ENCODE measurements around the gene UBAP2.

Gene UBAP2

DNA sequence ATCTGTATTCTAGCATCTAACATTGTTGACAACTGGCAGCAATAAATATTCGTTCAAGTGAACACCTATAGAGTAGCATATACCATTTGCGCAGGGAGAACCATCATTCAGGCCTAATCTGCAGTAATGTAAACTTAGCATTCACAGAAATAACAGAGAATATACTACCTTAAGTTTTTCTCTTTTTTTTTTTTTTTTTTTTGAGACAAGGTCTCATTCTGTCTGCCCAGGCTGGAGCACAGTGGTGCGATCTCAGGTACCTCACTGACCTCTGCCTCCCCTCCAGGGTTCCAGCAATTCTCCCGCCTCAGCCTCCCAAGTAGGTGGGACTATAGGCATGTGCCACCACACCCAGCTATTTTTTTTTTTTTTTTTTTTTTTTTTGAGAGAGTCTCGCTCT is 12.1 kb downstream of the UBAP2 start:
- H3F3A ChIP-seq (ENCODE audit: control insufficient read depth, insufficient read depth): no peaks in the 10 kb centered on the region; the same call in 1 of the 2 replicates
- H3K4me1 ChIP-seq (ENCODE audit: control insufficient read depth, low read length): no peaks in the 10 kb centered on the region
- peaks cover 16% of the 10 kb centered on the region for H4K20me1 ChIP-seq (ENCODE audit: control insufficient read depth, insufficient read depth, low read depth, low read length)
- H3K79me2 ChIP-seq (ENCODE audit: control insufficient read depth, low read length): peaks cover 96% of the 10 kb centered on the region
- peaks cover 41% of the 10 kb centered on the region for H3K36me3 ChIP-seq (ENCODE audit: control insufficient read depth, low read length)
- H3K9me2 ChIP-seq (replicated peaks; ENCODE audit: control insufficient read depth, low read length): no peaks in the 10 kb centered on the region
- no peak overlapping the region for H3K4me2 ChIP-seq (ENCODE audit: low read length)
- no peaks in the 10 kb centered on the region for H3K27me3 ChIP-seq (ENCODE audit: control insufficient read depth, low read length)
- no peak overlapping the region for H3K4me3 ChIP-seq (ENCODE audit: low read length)
- no peaks in the 10 kb centered on the region for H3K9me3 ChIP-seq (ENCODE audit: control insufficient read depth, insufficient read depth, low read length)
- TF ChIP-seq, protein P1, sequence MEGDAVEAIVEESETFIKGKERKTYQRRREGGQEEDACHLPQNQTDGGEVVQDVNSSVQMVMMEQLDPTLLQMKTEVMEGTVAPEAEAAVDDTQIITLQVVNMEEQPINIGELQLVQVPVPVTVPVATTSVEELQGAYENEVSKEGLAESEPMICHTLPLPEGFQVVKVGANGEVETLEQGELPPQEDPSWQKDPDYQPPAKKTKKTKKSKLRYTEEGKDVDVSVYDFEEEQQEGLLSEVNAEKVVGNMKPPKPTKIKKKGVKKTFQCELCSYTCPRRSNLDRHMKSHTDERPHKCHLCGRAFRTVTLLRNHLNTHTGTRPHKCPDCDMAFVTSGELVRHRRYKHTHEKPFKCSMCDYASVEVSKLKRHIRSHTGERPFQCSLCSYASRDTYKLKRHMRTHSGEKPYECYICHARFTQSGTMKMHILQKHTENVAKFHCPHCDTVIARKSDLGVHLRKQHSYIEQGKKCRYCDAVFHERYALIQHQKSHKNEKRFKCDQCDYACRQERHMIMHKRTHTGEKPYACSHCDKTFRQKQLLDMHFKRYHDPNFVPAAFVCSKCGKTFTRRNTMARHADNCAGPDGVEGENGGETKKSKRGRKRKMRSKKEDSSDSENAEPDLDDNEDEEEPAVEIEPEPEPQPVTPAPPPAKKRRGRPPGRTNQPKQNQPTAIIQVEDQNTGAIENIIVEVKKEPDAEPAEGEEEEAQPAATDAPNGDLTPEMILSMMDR (IDR thresholded peaks at IDR 0.05; ENCODE audit: low read depth, low read length, poor library complexity, severe bottlenecking): no peak
- no peak for TF ChIP-seq EZH2phosphoT487 (IDR thresholded peaks at IDR 0.05; ENCODE audit: borderline replicate concordance, low read length)
- H3K27ac ChIP-seq (ENCODE audit: low read depth, low read length): no peak overlapping the region

DNA sequence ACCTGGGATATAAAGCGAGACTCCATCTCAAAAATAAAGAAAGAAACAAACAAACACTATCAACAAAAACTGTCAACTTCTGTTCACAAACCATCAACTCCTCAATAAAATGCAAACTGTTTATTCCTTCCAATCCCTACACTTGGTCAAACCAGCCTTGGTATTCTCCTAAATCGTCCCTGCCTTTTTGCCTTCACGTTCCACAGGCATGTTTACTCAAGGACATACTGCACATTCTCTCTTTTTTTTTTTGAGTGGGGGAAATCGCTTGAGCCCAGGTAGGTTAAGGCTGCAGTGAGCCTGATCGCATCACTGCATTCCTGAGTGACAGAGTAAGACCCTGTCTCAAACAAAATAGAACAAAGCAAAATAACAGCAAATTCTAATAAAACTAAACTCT is 13.0 kb downstream of the UBAP2 start:
- H4K20me1 ChIP-seq (ENCODE audit: control insufficient read depth, insufficient read depth, low read depth, low read length): peaks cover 13% of the 10 kb centered on the region

DNA sequence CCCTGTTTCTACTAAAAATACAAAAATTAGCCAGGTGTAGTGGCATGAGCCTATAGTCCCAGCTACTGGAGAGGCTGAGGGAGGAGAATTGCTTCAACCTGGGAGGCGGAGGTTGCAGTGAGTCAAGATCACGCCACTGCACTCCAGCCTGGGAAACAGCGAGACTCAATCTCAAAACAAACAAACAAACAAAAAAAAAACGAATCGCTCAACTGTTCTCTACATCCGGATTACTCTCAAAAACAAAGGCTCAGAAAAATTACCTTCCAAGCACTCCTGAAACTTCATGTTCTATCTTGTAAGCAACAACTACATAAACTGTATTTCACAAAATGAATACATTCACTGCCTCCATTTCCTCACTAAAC is 14.0 kb downstream of the UBAP2 start:
- Histone ChIP-seq H3K9me2 (replicated peaks; ENCODE audit: control insufficient read depth, low read length) (no peaks in the 10 kb centered on the region), H3F3A (ENCODE audit: control insufficient read depth, insufficient read depth) (no peaks in the 10 kb centered on the region; the same call in 1 of the 2 replicates), H3K4me3 (ENCODE audit: low read length) (no peak overlapping the region), H3K4me1 (ENCODE audit: control insufficient read depth, low read length) (no peaks in the 10 kb centered on the region), H4K20me1 (ENCODE audit: control insufficient read depth, insufficient read depth, low read depth, low read length) (peaks cover 12% of the 10 kb centered on the region), H3K79me2 (ENCODE audit: control insufficient read depth, low read length) (peaks cover 96% of the 10 kb centered on the region), H3K27me3 (ENCODE audit: control insufficient read depth, low read length) (no peaks in the 10 kb centered on the region), H3K9me3 (ENCODE audit: control insufficient read depth, insufficient read depth, low read length) (no peaks in the 10 kb centered on the region), H3K4me2 (ENCODE audit: low read length) (no peak overlapping the region), H3K27ac (ENCODE audit: low read depth, low read length) (no peak overlapping the region), H3K36me3 (ENCODE audit: control insufficient read depth, low read length) (peaks cover 39% of the 10 kb centered on the region)
- TF ChIP-seq EZH2phosphoT487 (IDR thresholded peaks at IDR 0.05; ENCODE audit: borderline replicate concordance, low read length): no peak
- TF ChIP-seq, protein P1 (IDR thresholded peaks at IDR 0.05; ENCODE audit: low read depth, low read length, poor library complexity, severe bottlenecking): no peak

More for the DNA sequence above, 13.0 kb downstream of the UBAP2 start:
- H3K4me3 ChIP-seq (ENCODE audit: low read length): no peak overlapping the region
- no peaks in the 10 kb centered on the region for H3K27me3 ChIP-seq (ENCODE audit: control insufficient read depth, low read length)
- H3K4me1 ChIP-seq (ENCODE audit: control insufficient read depth, low read length): no peaks in the 10 kb centered on the region
- H3K9me3 ChIP-seq (ENCODE audit: control insufficient read depth, insufficient read depth, low read length): no peaks in the 10 kb centered on the region
- H3K79me2 ChIP-seq (ENCODE audit: control insufficient read depth, low read length): peaks cover 96% of the 10 kb centered on the region
- no peaks in the 10 kb centered on the region for H3K9me2 ChIP-seq (replicated peaks; ENCODE audit: control insufficient read depth, low read length)
- TF ChIP-seq, protein P1 (IDR thresholded peaks at IDR 0.05; ENCODE audit: low read depth, low read length, poor library complexity, severe bottlenecking): no peak
- no peak for TF ChIP-seq EZH2phosphoT487 (IDR thresholded peaks at IDR 0.05; ENCODE audit: borderline replicate concordance, low read length)
- no peak overlapping the region for H3K4me2 ChIP-seq (ENCODE audit: low read length)
- H3F3A ChIP-seq (ENCODE audit: control insufficient read depth, insufficient read depth): no peaks in the 10 kb centered on the region; the same call in 1 of the 2 replicates
- peaks cover 40% of the 10 kb centered on the region for H3K36me3 ChIP-seq (ENCODE audit: control insufficient read depth, low read length)
- no peak overlapping the region for H3K27ac ChIP-seq (ENCODE audit: low read depth, low read length)
